GM18858 (cell line): ENCODE results near the gene TEX51.

Experiments
- ATAC-seq: cut with Tn5 transposase; IDR thresholded peaks from one replicate; pipeline ENCODE4 v1.9.1; 2021; ENCODE audit not compliant: unreplicated experiment

The TEX51 gene

DNA sequence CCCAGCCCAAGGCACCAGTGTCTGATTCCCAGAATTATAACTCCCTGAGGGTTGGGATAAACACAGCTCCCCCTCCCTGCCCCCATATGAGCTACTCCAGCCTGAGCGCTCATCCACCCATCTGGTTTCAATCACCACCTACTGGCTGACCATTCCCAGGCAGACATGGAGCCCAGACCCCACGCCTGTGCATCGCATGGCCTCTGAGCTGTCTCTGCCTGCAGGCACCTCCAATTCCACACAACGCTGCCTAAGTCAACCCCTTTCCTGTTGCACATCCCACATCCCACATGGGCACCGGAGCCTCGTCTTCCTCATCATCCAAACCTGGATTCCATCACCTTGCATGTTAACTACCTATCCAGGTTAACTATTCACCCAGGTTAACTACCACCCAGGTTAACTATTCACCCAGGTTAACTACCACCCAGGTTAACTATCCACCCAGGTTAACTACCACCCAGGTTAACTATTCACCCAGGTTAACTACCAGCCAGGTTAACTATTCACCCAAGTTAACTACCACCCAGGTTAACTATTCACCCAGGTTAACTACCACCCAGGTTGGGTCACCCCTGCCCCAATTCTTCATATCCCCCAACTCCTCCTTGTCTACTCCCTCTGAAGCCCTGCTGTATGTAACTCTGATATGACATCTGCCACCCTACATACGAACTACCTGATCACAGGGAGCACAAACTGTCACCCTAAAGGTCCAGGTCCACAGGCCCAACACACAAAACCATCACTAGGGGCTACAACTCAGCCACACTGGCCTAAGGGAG is 47.8 kb downstream of the TEX51 start:
- no peak for ATAC-seq

DNA sequence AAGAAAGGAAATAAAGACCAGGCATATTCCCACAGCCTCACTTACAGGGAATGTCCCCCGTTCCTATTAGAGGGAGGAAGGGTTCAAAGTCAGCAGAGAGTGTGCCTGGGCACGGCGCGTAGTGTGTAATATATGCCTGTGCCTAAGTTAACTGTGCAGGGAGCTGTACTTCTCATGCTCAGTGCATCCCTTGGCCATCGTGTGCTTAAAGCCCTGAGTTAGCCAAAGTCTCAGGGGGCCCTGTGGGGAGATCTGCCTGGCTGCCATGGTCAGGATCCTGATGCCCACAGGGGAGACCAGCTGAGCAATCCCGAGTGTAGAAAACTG is 48.4 kb downstream of the TEX51 start:
- ATAC-seq, result no peak

GRCh38 chr2:126949775-126950174 is 51.1 kb downstream of the TEX51 start:
- ATAC-seq, result no peak

DNA sequence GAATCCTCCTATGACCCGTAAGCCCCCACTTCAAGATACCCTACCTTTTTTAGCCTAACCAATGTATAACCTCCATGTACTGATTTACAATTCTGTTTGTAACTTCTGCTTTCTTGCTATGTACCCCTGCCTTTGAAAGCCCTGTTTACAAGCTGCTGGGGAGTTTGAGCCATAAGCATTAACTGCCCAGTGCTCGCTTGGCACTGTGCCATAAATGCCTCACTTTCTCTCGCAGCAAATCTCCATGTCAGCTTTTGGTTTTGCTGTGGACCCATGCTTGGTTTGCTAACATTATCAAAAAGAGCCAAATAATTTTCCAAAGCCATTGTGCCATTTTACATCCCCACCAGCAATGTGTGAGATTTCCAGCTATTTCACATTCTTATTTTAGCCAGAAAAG is 51.8 kb downstream of the TEX51 start:
- ATAC-seq, result no peak
